22Rv1 (cell line): ENCODE results near the gene TAGAP.

Source experiments
- ZFX ChIP-seq: fragments of 450-650 bp; IDR thresholded peaks from 2 replicates; pipeline ENCODE4 v1.6.1; 2017; ENCODE audit warnings: antibody characterized with exemption, borderline replicate concordance
- TF ChIP-seq, protein P1 (sequence below): fragments of 450-650 bp; IDR thresholded peaks from 2 replicates; pipeline ENCODE4 v1.5.1; 2017; ENCODE audit warnings: mild to moderate bottlenecking

DNA sequence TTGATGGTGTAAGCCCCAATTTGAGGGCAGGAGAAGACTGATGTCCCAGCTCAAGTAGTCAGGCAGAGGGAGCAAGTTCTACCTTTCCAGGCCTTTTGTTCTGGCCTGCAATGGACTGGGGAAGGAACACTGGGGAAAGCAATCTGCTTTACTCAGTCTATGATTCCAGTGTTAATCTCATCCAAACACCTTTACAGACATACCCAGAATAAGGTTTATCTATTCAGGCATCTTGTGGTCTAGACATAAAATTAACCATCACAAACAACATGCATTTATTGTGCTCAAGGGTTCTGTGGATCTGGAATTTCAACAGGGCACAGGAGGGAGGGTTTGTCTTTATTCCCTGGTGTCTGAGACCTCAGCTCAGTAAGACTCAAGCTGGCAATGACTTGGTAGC lies 30.4 kb downstream of the TAGAP start:
- TF ChIP-seq, protein P1, sequence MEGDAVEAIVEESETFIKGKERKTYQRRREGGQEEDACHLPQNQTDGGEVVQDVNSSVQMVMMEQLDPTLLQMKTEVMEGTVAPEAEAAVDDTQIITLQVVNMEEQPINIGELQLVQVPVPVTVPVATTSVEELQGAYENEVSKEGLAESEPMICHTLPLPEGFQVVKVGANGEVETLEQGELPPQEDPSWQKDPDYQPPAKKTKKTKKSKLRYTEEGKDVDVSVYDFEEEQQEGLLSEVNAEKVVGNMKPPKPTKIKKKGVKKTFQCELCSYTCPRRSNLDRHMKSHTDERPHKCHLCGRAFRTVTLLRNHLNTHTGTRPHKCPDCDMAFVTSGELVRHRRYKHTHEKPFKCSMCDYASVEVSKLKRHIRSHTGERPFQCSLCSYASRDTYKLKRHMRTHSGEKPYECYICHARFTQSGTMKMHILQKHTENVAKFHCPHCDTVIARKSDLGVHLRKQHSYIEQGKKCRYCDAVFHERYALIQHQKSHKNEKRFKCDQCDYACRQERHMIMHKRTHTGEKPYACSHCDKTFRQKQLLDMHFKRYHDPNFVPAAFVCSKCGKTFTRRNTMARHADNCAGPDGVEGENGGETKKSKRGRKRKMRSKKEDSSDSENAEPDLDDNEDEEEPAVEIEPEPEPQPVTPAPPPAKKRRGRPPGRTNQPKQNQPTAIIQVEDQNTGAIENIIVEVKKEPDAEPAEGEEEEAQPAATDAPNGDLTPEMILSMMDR = no peak
- no peak for TF ChIP-seq ZFX
